ENCODE data around the gene DBH.

DBH gene

DNA sequence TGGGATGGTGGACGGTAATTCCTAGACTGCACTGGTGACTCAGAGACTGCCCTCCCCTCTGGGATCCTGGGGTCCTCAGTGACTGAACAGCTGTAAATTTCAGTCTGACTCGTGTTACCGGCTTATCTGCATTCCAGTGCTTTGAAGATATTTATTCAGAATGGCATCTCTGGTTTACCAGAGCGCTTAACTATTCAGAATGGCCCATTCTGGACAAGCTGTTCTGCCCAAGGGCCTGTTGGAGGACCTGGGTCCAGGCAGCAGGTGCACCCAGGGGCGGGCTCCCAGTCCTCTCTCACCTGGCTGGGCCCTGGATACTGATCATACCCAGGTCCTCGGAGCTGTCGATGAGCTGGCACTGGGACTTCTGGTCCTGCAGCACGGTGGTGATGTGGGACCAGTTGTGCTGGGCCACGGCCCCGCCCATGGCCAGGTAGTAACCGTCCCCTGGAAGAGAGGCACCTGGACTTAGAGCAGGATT is 54.0 kb downstream of the DBH start:
- ATAC-seq (ENCODE audit: insufficient read depth, low read depth) (no peak), DNase-seq (no peak)
- TF ChIP-seq EZH2 (IDR thresholded peaks at IDR 0.05; ENCODE audit: borderline replicate concordance, low read depth, low read length, severe bottlenecking) (no peak), CTCF (IDR thresholded peaks at IDR 0.05; ENCODE audit: borderline replicate concordance, extremely low read depth, low read length, poor library complexity, severe bottlenecking) (no peak)
- H4K20me1 ChIP-seq (ENCODE audit: insufficient read depth, low read length) = no peaks in the 10 kb centered on the region
- H3K27ac ChIP-seq (ENCODE audit: low read length) = no peak overlapping the region
- H3K27me3 ChIP-seq (ENCODE audit: insufficient read depth, low read length, poor library complexity) = no peaks in the 10 kb centered on the region
- H3K36me3 ChIP-seq (ENCODE audit: insufficient read depth, low read length) = no peaks in the 10 kb centered on the region
- H3K9ac ChIP-seq (ENCODE audit: low read depth, low read length) = no peak overlapping the region
- H3K9me3 ChIP-seq (ENCODE audit: insufficient read depth, low read length, severe bottlenecking) = no peaks in the 10 kb centered on the region
- H3K79me2 ChIP-seq (ENCODE audit: insufficient read depth, low read length) = no peaks in the 10 kb centered on the region
- H3K4me3 ChIP-seq (ENCODE audit: low read depth in 1 of 2, low read length in 2 of 2) = no peak overlapping the region
- H2AFZ ChIP-seq (ENCODE audit: low read depth, low read length) = no peak overlapping the region
- H3K4me1 ChIP-seq (ENCODE audit: insufficient read depth, low read length) = no peaks in the 10 kb centered on the region
- H3K4me2 ChIP-seq (ENCODE audit: insufficient read depth, low read length) = no peak overlapping the region

GRCh38 chr9:133691191-133691590 is 55.0 kb downstream of the DBH start:
- Histone ChIP-seq H3K4me3 (ENCODE audit: low read depth in 1 of 2, low read length in 2 of 2) (no peak overlapping the region), H3K9me3 (ENCODE audit: insufficient read depth, low read length, severe bottlenecking) (no peaks in the 10 kb centered on the region), H4K20me1 (ENCODE audit: insufficient read depth, low read length) (no peaks in the 10 kb centered on the region), H2AFZ (ENCODE audit: low read depth, low read length) (no peak overlapping the region), H3K4me2 (ENCODE audit: insufficient read depth, low read length) (no peak overlapping the region), H3K27me3 (ENCODE audit: insufficient read depth, low read length, poor library complexity) (no peaks in the 10 kb centered on the region), H3K36me3 (ENCODE audit: insufficient read depth, low read length) (no peaks in the 10 kb centered on the region), H3K9ac (ENCODE audit: low read depth, low read length) (no peak overlapping the region), H3K4me1 (ENCODE audit: insufficient read depth, low read length) (no peaks in the 10 kb centered on the region), H3K79me2 (ENCODE audit: insufficient read depth, low read length) (no peaks in the 10 kb centered on the region), H3K27ac (ENCODE audit: low read length) (no peak overlapping the region)
- no peak for ATAC-seq (ENCODE audit: insufficient read depth, low read depth)
- no peak for DNase-seq
- no peak for TF ChIP-seq EZH2 (IDR thresholded peaks at IDR 0.05; ENCODE audit: borderline replicate concordance, low read depth, low read length, severe bottlenecking)
- TF ChIP-seq CTCF (IDR thresholded peaks at IDR 0.05; ENCODE audit: borderline replicate concordance, extremely low read depth, low read length, poor library complexity, severe bottlenecking) = no peak

DNA sequence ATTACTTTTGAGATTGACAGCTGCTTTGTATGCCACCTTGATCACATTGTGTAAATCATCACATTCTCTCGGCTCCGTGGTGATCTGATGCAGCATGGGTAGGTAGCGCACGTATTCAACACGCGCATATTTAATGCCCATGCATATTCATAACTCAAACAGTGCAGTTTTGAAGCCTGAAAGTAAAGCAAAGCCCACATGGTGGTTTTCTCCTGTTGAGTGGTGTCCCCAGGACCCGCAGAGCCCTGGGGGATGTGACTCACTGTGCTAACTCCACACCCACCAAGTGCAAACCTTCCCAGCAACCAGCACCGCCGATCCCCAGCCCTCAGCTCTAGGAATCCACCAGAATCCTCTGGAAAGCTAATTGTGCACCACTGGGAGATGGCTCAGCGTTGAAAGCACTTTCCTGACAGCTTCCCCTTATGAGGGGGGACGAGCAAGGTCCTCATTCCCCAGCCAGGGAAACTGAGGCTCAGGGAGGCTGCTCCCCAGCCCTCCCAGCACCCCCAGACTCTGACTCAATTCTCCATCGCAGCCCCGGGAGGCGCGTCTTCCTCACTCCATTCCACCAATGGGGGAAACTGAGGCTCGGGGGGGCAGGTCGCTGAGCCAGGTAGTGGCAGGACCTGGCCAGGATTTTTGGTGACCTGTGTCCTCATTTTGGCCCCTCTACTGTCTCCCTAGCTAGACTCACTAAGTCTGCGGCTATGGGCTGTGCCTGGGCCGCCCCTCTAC is 55.6 kb downstream of the DBH start:
- DNase-seq (no peak), ATAC-seq (ENCODE audit: insufficient read depth, low read depth) (no peak)
- Histone ChIP-seq H3K27ac (ENCODE audit: low read length) (no peak overlapping the region), H3K79me2 (ENCODE audit: insufficient read depth, low read length) (no peaks in the 10 kb centered on the region), H3K4me2 (ENCODE audit: insufficient read depth, low read length) (no peak overlapping the region), H3K4me1 (ENCODE audit: insufficient read depth, low read length) (no peaks in the 10 kb centered on the region), H3K36me3 (ENCODE audit: insufficient read depth, low read length) (no peaks in the 10 kb centered on the region), H2AFZ (ENCODE audit: low read depth, low read length) (no peak overlapping the region), H3K9me3 (ENCODE audit: insufficient read depth, low read length, severe bottlenecking) (no peaks in the 10 kb centered on the region), H3K4me3 (ENCODE audit: low read depth in 1 of 2, low read length in 2 of 2) (no peak overlapping the region), H4K20me1 (ENCODE audit: insufficient read depth, low read length) (no peaks in the 10 kb centered on the region), H3K9ac (ENCODE audit: low read depth, low read length) (no peak overlapping the region), H3K27me3 (ENCODE audit: insufficient read depth, low read length, poor library complexity) (no peaks in the 10 kb centered on the region)
- no peak for TF ChIP-seq EZH2 (IDR thresholded peaks at IDR 0.05; ENCODE audit: borderline replicate concordance, low read depth, low read length, severe bottlenecking)
- no peak for TF ChIP-seq CTCF (IDR thresholded peaks at IDR 0.05; ENCODE audit: borderline replicate concordance, extremely low read depth, low read length, poor library complexity, severe bottlenecking)

Measured in DND-41 (cell line).